ENCODE results near the gene NAALADL2. TPM values are rescaled to one million over a fixed set of nuclear protein-coding genes. Genes with fewer than 3 reads are reported as not detected.

Gene NAALADL2
- polyA plus RNA-seq, 1 experiment = 6.3 TPM

- DNase-seq (ENCODE audit: low read depth, low spot score) = no peak
- Histone ChIP-seq H3K27ac (ENCODE audit: low read depth, low read length) (no peak overlapping the region), H3K9me3 (ENCODE audit: control insufficient read depth, insufficient read depth, low read length) (peaks cover 9% of the 10 kb centered on the region), H3K4me3 (ENCODE audit: low read depth, low read length) (no peak overlapping the region), H3K27me3 (ENCODE audit: control insufficient read depth, insufficient read depth, low read length) (no peaks in the 10 kb centered on the region)
- TF ChIP-seq CTCF (IDR thresholded peaks at IDR 0.05; ENCODE audit: low read depth, low read length) = no peak
- ChIA-PET CTCF (no interaction called here), POLR2A (no interaction called here)
These were observed 758.1 kb downstream of the NAALADL2 start for GRCh38 chr3:175617247-175617646.

GRCh38 chr3:175619369-175619768, 760.2 kb downstream of the NAALADL2 start:
- POLR2A ChIA-PET = no interaction called here
- no peak for DNase-seq (ENCODE audit: low read depth, low spot score)
- H3K4me3 ChIP-seq (ENCODE audit: low read depth, low read length) = no peak overlapping the region
- CTCF ChIA-PET = interaction anchor here (0.7 kb wide), 1 partner anchor 601 kb away, joined by 3 read pairs; no protein-coding TSS in a partner anchor
- TF ChIP-seq CTCF (IDR thresholded peaks at IDR 0.05; ENCODE audit: low read depth, low read length) = no peak
- H3K27me3 ChIP-seq (ENCODE audit: control insufficient read depth, insufficient read depth, low read length) = no peaks in the 10 kb centered on the region
- peaks cover 9% of the 10 kb centered on the region for H3K9me3 ChIP-seq (ENCODE audit: control insufficient read depth, insufficient read depth, low read length)
- no peak overlapping the region for H3K27ac ChIP-seq (ENCODE audit: low read depth, low read length)

GRCh38 chr3:175620093-175620492, 761.0 kb downstream of the NAALADL2 start:
- Histone ChIP-seq H3K4me3 (ENCODE audit: low read depth, low read length) (no peak overlapping the region), H3K27me3 (ENCODE audit: control insufficient read depth, insufficient read depth, low read length) (no peaks in the 10 kb centered on the region), H3K9me3 (ENCODE audit: control insufficient read depth, insufficient read depth, low read length) (peaks cover 9% of the 10 kb centered on the region), H3K27ac (ENCODE audit: low read depth, low read length) (no peak overlapping the region)
- POLR2A ChIA-PET = no interaction called here
- no peak for DNase-seq (ENCODE audit: low read depth, low spot score)
- no peak for TF ChIP-seq CTCF (IDR thresholded peaks at IDR 0.05; ENCODE audit: low read depth, low read length)
- CTCF ChIA-PET = no interaction called here

GRCh38 chr3:175620532-175620931, 761.4 kb downstream of the NAALADL2 start:
- DNase-seq (ENCODE audit: low read depth, low spot score) = no peak
- no peak overlapping the region for H3K4me3 ChIP-seq (ENCODE audit: low read depth, low read length)
- TF ChIP-seq CTCF (IDR thresholded peaks at IDR 0.05; ENCODE audit: low read depth, low read length) = no peak
- peaks cover 9% of the 10 kb centered on the region for H3K9me3 ChIP-seq (ENCODE audit: control insufficient read depth, insufficient read depth, low read length)
- H3K27ac ChIP-seq (ENCODE audit: low read depth, low read length) = no peak overlapping the region
- ChIA-PET CTCF (no interaction called here), POLR2A (no interaction called here)
- no peaks in the 10 kb centered on the region for H3K27me3 ChIP-seq (ENCODE audit: control insufficient read depth, insufficient read depth, low read length)

GRCh38 chr3:175640958-175641357, 781.8 kb downstream of the NAALADL2 start:
- no peak for DNase-seq (ENCODE audit: low read depth, low spot score)
- Histone ChIP-seq H3K27ac (ENCODE audit: low read depth, low read length) (no peak overlapping the region), H3K9me3 (ENCODE audit: control insufficient read depth, insufficient read depth, low read length) (no peaks in the 10 kb centered on the region), H3K4me3 (ENCODE audit: low read depth, low read length) (no peak overlapping the region), H3K27me3 (ENCODE audit: control insufficient read depth, insufficient read depth, low read length) (no peaks in the 10 kb centered on the region)
- ChIA-PET CTCF (no interaction called here), POLR2A (no interaction called here)
- TF ChIP-seq CTCF (IDR thresholded peaks at IDR 0.05; ENCODE audit: low read depth, low read length) = no peak
